GM18505 (cell line): Measurements from ENCODE around the gene ARHGAP5.
A peak's percentile ranks its signal among the peaks of the same experiment; 100 is the strongest.

Experiments used
- ATAC-seq: cut with Tn5 transposase; IDR thresholded peaks from one replicate; pipeline ENCODE4 v1.9.1; 2021; ENCODE audit not compliant: unreplicated experiment
- POLR2A ChIP-seq: IDR thresholded peaks from 4 replicates; pipeline ENCODE4 v1.6.1; 2011; ENCODE audit warnings: borderline replicate concordance; ENCODE audit not compliant: insufficient read depth, insufficient read length; ENCODE audit errors: extremely low read depth

ARHGAP5 gene

DNA sequence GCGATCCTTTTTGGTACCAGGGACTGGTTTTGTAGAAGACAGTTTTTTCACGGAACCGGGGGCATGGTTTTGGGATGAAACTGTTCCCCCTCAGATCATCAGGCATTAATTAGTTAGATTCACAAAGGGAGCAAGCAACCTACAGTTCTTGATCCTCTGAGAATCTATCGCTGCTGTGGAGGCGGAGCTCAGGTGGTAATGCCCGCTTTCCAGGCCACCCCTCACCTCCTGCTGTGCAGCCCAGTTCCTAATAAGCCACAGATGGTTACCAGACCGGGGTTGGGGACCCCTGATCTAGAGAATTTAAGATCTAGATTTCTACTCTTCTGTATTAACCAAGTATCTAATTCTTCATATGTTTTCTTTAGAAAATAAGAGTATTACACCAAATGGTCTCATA is 4.8 kb downstream of the ARHGAP5 start:
- ATAC-seq: no peak
- TF ChIP-seq POLR2A: no peak

DNA sequence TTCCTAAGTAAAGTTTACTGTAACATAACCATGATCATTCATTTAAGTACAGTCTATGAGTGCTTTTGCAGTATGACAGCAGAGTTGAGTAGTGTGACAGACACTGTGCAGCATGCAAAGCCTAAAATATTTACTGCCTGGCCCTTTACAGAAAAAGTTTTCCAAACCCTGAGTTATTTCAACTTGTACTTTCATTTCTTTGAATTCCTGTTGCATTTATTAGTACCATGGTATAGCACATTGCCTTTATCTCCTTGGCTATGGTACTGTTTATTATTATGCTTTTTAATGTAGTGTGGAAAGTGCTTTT is 6.2 kb downstream of the ARHGAP5 start:
- ATAC-seq: no peak

DNA sequence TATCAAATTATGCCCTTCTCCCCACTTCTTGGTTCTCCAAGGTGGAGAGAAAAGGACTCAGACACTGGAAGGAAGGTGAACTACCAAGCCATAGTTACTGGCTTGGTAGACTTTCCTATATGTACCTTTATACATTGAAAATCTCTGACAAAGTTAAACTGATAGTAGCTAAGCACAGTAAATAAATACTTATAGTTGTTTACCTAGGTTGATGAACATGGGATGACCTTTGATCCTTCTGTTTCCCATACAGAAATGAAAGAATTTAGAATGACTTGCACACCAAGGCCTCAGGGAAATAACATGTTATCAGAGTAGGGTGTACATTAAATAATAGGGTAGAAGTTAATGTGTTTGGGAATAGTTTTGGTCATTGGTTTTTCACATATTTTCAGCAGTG is 6.7 kb downstream of the ARHGAP5 start:
- no peak for TF ChIP-seq POLR2A
- ATAC-seq: no peak

More for the DNA sequence above, 6.2 kb downstream of the ARHGAP5 start:
- no peak for TF ChIP-seq POLR2A

DNA sequence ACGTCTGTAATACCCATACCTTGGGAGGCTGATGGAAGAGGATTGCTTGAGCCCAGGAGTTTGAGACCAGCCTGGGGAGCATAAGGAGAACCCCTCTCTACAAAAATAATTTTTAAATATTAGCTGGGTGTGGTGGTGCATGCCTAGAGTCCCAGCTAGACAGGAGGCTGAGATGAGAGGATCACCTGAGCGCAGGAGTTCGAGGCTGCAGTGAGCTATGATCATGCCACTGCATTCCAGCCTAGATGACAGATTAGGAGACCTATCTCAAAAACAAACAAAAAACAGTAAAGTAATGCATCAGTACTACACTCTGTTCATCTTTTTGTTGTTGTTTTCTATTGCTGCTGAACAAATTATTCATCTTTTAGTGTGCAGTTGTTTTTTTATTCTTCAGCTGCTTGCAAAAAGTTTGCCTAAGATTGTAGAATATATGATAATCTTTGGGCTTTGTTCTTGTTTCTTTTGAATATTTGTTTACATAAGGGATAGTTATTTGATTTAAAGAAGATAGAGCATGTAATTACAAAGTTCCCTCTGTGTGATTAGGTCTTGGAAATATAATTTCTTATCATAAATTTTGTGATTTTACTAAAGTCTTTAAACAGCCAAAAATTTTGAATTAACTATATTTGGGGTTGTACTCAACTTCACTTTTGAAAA is 8.2 kb downstream of the ARHGAP5 start:
- no peak for ATAC-seq
- no peak for TF ChIP-seq POLR2A

DNA sequence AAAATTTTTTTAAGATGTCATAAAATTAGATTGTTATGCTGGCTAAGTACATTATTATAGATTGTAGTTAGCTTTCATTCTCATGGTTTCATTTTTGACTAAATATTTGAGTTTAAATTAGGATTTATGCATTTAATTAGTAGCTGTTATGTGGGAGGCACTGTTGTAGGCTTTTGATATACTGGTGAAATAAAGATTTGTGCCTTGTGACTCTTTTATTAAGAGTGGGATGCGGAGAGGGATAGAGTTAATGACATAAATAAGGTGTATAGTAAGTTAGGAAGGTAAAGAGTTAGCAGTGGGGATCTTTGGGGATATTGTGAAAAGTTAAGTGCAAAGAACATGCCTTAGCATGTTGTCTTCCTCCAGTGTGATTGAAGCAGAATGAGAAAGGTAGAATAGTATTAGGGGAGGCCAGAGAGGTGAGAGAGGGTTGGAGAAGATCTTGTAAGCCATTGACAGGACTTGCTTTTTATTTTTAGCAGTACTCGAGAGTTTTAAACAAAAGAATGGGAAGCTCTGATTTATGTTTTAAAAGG is 8.8 kb downstream of the ARHGAP5 start:
- ATAC-seq: no peak
- TF ChIP-seq POLR2A: no peak

DNA sequence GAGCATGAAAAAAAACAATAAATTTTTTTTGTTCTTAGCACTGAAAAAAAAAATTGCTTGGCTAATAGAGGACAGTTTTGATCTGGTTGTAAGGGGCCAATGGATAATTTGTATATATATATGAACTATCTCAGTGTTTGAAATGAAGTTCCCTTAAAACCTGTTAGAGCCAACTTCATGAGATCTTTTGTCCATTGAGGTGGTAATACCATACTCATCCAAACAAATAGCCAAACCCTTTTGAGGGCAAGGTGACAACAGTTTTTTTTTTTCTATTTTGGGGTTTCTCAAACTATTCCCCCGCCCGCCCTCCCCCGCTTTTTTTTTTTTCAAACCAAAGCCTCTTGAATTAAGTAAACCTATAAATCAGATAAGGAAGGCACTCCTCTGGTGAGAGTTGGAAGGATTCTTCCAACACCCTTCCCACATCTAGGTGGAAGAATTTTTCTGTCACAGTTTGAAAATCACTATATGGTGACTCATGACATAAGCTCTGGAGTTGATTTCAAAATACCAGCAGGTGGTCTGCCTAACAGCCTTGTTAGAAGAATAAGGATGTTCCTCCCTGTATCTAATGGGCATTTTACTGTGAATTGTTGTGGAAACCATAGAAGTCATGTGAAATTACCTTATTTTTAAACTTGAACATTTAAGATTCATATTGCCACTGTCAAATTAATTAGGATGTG is 10.2 kb downstream of the ARHGAP5 start:
- no peak for TF ChIP-seq POLR2A
- no peak for ATAC-seq

DNA sequence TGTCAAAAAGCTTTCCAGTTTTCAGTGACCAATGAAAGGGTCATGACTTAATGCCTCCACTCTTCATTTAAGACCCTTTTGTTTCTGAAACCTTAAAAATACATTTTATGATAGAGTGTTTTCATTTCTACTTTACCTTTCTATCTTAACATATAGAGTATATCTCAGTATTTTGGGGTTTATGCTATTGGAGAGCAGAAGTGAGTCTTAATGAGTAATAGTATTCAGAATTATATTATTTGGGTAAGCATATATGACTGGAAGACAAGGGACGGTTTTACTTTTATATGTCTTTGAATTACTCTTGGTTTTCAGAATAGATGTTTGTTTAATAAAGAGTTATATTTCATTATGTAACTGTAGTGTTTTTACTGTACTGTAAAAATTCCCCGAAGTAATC is 10.8 kb downstream of the ARHGAP5 start:
- ATAC-seq: no peak
- no peak for TF ChIP-seq POLR2A

DNA sequence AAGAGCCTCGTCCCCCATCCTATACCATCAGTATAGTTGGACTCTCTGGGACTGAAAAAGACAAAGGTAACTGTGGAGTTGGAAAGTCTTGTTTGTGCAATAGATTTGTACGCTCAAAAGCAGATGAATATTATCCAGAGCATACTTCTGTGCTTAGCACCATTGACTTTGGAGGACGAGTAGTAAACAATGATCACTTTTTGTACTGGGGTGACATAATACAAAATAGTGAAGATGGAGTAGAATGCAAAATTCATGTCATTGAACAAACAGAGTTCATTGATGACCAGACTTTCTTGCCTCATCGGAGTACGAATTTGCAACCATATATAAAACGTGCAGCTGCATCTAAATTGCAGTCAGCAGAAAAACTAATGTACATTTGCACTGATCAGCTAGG is 13.6 kb downstream of the ARHGAP5 start:
- no peak for TF ChIP-seq POLR2A
- ATAC-seq: no peak

DNA sequence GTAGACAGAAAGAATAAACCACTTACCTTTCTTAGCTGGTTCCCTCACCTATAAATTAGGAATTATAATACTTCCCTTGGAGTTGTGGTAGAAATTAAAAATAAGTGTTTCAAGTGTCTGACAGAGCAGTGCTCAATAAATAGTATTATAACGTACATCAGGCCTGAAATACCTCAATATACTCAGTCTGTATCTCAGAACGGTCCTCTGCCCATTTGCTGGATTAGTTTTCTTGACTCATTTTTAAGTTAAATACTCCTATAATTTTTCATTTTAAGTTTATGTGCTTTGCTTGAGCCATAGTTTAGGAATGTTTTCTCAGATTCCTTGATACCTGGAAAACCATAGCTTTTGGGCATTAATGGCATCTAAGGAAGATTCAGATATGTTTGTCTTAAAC is 22.4 kb downstream of the ARHGAP5 start:
- ATAC-seq: no peak
- TF ChIP-seq POLR2A: no peak

DNA sequence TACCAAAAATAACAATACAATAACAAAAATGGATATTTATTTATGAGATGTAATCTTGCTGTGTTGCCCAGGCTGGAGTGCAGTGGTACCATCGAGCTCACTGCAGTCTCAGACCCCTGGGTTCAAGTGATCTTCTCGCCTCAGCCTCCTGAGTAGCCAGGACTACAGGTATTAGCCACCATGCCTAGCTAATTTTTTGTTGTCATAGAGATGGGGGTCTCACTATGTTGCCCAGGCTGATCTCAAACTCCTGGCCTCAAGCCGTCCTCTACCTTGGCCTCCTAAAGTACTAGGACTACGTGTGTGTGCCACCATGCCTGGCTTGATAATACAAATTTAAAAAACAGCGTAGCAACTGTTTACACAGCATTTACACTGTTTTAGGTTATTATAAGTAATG is 23.1 kb downstream of the ARHGAP5 start:
- no peak for ATAC-seq
- TF ChIP-seq POLR2A: no peak

DNA sequence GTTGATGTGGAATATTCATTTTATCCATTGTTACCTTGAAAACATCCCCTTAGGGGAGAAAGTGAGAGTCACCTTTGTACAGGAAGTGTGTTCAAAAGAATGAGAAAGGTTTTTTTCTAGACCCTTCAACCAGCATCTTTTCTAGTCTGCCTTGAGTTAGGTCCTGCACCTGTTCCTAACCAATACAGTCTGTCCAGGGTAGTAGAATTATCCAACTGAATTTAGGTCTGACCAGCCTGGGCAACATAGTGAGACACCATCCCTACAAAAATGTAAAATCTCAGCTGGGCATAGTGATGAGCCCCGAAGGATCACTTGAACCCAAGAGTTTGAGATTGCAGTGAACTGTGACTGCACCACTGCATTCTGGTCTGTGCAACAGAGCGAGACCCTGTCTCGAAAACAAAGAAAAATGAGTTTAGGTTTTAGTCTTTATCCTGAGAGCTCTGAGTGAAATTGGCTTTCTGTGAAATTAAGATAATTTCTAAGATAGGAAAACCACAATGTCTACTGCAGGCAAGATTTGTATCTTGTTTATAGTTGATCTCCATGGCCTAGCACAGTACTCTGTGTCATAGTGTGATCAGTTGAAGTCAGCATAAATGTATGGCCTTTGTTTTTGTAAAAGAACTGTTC is 25.2 kb downstream of the ARHGAP5 start:
- TF ChIP-seq POLR2A: no peak
- peak; percentile 86 for ATAC-seq

DNA sequence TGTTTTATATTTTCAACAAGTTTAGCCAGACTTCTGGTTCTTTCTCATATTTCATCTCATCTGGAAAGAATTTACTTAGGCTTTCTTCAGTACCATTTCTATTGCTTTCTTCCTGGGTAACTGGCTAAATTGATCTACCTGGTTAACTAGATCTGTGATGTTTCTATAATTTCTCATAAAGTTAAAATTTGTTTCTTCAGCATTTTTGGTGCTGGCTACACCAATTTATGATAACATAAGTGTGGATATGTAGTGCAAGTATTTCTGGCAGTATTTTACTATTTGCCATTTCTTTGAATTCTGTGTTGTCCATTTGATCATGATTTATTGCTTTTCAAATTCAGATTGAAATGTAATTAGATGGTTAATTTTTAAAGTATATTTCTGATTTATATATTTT is 25.9 kb downstream of the ARHGAP5 start:
- TF ChIP-seq POLR2A: no peak
- no peak for ATAC-seq

DNA sequence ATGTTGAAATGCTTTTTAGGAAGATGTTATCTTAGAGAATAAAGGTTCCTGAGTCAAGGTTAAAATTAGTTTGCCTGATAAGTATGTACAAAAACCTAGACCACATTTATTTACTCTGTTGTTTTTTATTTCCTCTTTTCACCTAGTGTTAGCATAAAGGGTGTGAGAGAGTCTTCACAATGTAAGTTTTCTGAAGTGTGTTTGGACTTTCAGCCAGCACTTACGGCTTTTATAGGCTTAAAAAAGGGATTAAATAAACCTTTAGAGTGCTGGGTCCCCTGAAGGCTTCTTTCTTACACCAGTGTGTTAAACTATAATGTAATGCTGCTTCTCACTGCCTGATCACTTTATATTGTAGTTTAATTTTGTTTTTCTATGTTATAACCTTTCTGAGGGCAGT is 27.2 kb downstream of the ARHGAP5 start:
- ATAC-seq: no peak
- no peak for TF ChIP-seq POLR2A

DNA sequence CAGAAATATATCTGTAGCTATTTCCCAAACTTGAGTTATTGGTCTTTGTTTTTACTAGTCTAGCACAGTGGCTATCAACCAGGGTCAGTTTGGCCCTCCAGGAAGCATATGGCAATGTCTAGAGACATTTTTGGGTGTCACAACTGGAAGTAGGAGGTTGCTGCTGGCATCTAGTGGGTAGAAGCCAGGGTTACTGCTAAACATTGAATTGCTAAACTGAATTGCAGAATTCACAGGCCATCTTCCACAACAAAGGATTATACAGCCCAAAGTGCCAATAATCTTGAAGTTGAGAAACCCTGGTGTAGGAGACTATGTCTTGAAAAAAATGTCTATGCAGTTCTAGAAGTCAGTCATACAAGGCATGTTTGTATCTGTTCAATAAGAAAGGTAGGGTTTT is 27.7 kb downstream of the ARHGAP5 start:
- TF ChIP-seq POLR2A: no peak
- ATAC-seq: no peak

DNA sequence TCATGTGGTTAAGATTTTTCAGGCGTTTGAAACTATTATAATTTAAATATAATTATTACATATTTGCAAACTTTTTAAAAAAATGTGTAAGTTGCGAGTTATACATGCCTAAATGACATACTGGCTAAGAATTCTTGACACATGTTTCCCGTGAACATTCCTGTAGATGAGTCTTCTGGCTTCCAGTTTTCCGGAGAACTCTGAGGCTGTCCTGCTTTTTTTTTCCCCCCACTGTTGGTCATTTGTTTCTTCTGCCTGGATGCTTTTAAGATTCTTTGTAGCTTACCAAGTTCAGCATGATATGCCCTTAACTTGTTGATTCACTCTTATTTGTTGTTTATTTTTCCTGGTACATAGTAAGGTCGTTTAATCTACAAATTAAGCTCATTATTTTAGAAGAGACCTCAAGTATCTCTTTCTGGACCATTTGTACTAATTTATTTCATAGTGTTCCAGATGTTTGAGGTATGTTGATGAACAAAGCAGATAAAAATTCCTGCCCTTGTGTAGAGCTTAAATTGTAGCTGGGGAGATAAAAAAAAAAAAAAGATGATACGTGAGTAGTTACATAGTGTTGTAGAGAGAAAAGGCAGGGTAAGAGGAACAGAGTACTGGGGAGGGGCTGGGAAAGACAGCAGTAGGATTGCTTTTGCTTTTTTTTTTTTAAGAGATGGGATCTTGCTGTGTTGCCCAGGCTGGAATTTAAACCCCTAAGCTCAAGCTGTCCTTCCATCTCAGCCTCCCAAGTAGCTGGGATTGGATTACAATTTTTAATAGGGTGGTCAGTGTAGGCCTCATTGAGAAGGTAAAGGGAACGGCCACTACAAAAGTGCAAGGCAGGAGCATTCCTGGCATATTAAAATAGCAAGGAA is 32.8 kb downstream of the ARHGAP5 start:
- no peak for TF ChIP-seq POLR2A
- ATAC-seq: no peak
